GM19372 (cell line): ENCODE measurements around the gene RARB.

Experiments
- ATAC-seq: cut with Tn5 transposase; IDR thresholded peaks from one replicate; pipeline ENCODE4 v1.9.1; 2021; ENCODE audit warnings: mild to moderate bottlenecking, low read depth, moderate library complexity; ENCODE audit not compliant: unreplicated experiment

RARB gene

GRCh38 chr3:25420885-25421284 is 7.2 kb upstream of the RARB start:
- no peak for ATAC-seq

DNA sequence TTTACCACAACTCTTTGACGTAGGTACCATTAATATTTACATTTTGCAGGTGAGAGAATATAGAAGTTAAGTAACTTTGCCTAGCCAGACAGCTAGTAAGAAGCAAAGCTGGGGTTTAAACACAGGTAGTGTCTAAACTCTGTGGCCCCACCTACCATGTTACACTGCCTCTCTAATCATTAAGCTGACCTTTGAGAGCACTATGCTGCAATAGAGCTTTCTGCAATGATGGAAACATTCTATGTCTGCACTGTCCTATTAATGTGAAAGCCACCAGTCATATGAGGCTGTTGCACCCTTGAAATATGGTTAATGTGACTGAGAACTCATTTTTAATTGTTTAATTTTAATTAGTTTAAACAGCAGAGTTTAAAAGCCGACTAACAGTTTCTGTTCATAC is 6.3 kb upstream of the RARB start:
- ATAC-seq: no peak

- ATAC-seq: no peak
Measured at GRCh38 chr3:25423780-25424588, 4.1 kb upstream of the RARB start.

- no peak for ATAC-seq
Measured at GRCh38 chr3:25424614-25425013, 3.4 kb upstream of the RARB start.

GRCh38 chr3:25426408-25426807 is 1.7 kb upstream of the RARB start:
- no peak for ATAC-seq

GRCh38 chr3:25427155-25427554 is 908 bp upstream of the RARB start:
- ATAC-seq: no peak

- no peak for ATAC-seq
Measured at GRCh38 chr3:25427563-25427941, 511 bp upstream of the RARB start.

GRCh38 chr3:25428789-25429335 is 799 bp downstream of the RARB start:
- no peak for ATAC-seq

- no peak for ATAC-seq
Measured at GRCh38 chr3:25429361-25430286, 1.6 kb downstream of the RARB start.

DNA sequence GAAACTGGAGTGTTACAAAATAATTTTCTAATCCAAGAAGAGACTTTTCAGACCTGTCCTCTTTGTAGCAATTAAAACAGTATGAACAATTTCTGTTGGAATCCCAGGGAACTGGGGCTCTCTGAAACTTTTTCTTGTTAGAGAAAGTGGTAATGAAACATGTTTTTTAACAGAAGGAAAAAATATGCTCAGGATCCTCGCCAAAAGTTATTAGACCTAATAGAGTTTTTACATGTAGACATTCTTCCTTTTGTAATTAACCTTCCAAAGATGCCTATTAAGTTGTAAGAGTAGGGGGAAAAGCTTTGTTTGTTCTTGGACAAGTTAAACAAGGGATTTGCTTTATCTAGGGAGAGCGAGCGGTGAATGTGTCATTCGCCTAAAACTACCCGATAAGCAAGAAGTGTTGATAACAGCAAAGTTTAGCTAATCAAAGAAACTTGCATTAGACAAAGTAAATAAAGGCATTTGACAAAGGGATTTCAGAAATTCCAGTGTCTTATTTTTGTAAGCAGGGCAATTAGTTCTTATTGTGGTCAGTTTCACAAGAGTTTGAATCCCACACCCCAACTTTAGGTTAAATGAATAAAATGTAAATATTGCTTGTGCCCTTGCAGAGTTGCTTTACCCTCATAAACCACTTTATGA is 2.3 kb downstream of the RARB start:
- no peak for ATAC-seq

DNA sequence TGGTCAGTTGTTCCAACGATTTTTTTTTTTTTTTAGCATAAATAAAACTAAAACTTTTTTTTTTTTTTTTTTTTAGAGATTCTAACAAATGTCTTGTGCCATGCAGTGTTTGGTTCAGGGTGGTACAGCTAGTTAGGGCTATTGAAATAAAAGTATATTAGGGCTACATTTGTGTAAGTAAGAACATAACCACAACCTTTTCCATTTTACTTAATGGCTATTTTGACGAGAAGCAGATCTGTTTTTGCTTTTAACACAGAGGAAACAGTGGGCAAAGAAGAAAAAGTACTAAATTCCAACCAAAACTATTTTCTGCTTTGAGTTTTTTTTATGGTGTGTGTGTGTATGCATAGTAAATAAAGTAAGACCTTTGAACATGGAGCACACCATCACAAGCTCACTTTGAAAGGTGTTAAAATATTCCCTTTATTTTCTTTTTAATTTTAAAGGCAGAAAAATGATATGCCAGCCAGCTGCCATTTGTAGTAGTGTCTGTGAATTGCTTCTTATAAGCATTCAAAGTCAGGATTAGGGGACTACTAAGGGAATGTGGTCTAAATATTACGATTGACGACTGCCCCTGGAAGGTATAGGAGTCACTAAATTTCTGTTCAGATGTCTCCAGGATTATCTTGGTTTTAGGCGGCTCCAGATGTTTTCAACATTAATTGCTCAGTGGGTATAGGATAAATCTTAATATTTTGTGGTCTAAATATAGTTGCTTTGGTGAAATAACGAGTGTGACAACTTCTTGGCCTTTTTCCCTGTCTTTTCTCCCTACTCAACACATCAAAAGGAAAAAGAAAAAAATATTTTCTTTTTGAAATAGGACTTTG is 3.1 kb downstream of the RARB start:
- no peak for ATAC-seq

GRCh38 chr3:25432176-25432720 is 4.2 kb downstream of the RARB start:
- no peak for ATAC-seq

DNA sequence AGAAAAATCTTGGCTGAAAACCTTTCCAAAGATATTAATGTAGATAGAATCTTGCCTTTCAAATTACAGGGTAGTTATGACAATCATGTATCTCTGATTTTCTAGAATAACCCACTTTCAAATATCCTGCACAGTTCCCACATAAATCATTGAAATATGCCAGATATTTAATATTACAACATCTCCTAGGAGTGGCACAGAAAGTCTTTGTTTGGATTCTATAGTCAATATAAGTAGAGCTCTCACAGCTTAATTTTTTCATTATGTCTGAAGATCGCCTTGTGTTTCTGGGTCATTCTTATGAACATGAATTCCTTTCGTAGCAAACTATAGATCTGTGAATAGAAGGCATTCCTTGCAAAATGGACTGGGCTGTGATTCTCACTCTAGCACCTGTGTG is 5.0 kb downstream of the RARB start:
- ATAC-seq: no peak

GRCh38 chr3:25433868-25434267 is 5.8 kb downstream of the RARB start:
- no peak for ATAC-seq

- ATAC-seq: no peak
Measured at GRCh38 chr3:25437953-25438352, 9.9 kb downstream of the RARB start.

- ATAC-seq: no peak
Measured at GRCh38 chr3:25438791-25439555, 10.9 kb downstream of the RARB start.

GRCh38 chr3:25441234-25441856 is 13.3 kb downstream of the RARB start:
- ATAC-seq: no peak

DNA sequence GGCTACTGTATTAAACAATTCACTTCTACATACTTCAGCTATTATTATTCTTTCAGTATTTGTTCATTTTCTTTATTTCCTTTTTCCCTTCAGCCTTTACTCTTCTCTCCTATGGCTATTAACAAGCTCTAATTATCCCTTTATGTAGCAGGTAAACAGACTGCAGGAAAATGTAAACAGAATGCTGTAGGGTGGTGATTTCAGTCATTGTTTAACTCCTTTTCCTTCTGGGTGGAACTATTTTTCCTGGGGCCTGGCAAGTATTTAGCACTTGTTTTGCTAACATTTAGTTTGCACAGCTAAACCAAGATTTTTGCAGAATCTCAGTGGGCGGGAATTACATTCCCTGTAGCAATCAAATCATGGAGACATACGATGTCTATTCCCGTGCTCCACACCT is 14.4 kb downstream of the RARB start:
- ATAC-seq: no peak

DNA sequence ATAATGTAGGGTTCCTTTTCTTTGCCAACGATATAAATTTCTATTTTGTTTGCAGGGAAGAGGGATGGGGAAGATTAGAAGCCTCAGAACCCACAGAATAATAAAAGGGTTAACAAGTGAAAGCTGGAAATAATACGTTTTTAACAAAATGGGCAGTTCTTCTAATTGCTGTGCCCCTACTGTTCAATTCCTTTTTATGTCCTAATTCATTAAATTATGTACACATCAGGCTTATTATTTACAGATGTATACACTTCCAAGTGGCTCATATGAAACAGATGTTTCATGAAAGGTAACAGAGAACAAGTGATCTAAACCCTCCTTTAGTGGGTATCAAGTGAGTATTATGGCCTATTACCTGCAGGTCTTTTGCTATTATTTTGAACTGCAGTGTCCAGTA is 16.2 kb downstream of the RARB start:
- no peak for ATAC-seq
